BE2C (cell line): ENCODE data around the gene NVL.
A peak's percentile ranks its signal among the peaks of the same experiment; 100 is the strongest.
"Not testable (repeated sequence)": the region's sequence is repeated elsewhere in the genome, so short reads cannot be mapped to it uniquely, and the experiment has no call there.

ENCODE experiments used
- DNase-seq: peaks from one replicate; pipeline ENCODE4 v3.0.0-alpha.2; 2020
- H3K27me3 ChIP-seq: fragments of 250-450 bp; sonication (Bioruptor Pico); 2 replicates; pipeline ENCODE4 v1.5.1; 2020; ENCODE audit warnings: mild to moderate bottlenecking
- H3K36me3 ChIP-seq: fragments of 250-450 bp; sonication (Bioruptor Pico); 2 replicates; pipeline ENCODE4 v1.5.1; 2020; ENCODE audit warnings: mild to moderate bottlenecking
- H3K4me1 ChIP-seq: fragments of 250-450 bp; sonication (Bioruptor Pico); 2 replicates; pipeline ENCODE4 v1.5.1; 2020
- H3K4me3 ChIP-seq: 2 replicates; pipeline ENCODE4 v1.5.1; 2011; ENCODE audit warnings: low read depth, low read length
- H3K9me3 ChIP-seq: fragments of 250-450 bp; sonication (Bioruptor Pico); 2 replicates; pipeline ENCODE4 v1.5.1; 2020
- TF ChIP-seq, protein P1 (sequence below): IDR thresholded peaks from 2 replicates; pipeline ENCODE4 v1.5.1; 2012; ENCODE audit warnings: mild to moderate bottlenecking, low read depth, low read length

The NVL gene

DNA sequence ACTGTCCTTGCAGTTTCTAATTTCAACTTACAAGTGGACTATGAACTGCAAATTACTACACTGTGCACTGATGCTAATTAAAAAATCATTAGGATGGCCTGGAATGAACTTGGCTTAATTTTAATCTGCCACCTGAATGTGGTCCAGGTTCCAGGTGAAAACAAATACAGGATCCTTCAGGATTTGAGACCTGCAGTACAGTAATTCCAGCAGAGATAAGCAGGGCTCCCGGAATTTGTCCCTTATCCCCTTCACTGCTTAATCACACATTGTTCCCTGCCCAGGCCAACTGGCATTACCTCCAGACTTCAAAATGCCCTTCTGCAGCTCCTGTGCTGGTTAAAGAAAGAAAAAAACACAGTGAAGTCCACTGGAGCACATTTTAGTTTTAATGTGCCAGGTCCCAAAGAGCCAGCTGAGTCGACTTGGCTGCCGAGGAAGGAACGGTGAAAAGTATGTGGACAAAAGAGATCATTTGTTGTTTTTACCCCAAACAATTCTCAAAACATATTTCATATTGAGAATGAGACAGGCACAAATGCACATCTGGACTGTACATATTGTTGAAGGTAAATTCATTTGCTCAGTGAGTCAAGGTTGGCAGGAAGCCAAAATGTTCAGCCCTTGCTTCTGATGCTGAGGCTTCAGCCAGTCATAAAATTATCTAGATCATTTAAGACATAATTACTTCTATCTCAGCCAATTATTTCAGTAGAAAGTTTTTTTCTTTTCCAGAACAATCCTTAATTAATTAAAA lies 118.6 kb downstream of the NVL start:
- H3K4me3 ChIP-seq, result no peak overlapping the region
- H3K4me1 ChIP-seq, result peaks cover 13% of the 10 kb centered on the region
- peak; percentile 85 for DNase-seq
- TF ChIP-seq, protein P1, sequence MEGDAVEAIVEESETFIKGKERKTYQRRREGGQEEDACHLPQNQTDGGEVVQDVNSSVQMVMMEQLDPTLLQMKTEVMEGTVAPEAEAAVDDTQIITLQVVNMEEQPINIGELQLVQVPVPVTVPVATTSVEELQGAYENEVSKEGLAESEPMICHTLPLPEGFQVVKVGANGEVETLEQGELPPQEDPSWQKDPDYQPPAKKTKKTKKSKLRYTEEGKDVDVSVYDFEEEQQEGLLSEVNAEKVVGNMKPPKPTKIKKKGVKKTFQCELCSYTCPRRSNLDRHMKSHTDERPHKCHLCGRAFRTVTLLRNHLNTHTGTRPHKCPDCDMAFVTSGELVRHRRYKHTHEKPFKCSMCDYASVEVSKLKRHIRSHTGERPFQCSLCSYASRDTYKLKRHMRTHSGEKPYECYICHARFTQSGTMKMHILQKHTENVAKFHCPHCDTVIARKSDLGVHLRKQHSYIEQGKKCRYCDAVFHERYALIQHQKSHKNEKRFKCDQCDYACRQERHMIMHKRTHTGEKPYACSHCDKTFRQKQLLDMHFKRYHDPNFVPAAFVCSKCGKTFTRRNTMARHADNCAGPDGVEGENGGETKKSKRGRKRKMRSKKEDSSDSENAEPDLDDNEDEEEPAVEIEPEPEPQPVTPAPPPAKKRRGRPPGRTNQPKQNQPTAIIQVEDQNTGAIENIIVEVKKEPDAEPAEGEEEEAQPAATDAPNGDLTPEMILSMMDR, result no peak
- H3K27me3 ChIP-seq, result no peaks in the 10 kb centered on the region
- no peaks in the 10 kb centered on the region for H3K9me3 ChIP-seq
- H3K36me3 ChIP-seq, result no peaks in the 10 kb centered on the region

DNA sequence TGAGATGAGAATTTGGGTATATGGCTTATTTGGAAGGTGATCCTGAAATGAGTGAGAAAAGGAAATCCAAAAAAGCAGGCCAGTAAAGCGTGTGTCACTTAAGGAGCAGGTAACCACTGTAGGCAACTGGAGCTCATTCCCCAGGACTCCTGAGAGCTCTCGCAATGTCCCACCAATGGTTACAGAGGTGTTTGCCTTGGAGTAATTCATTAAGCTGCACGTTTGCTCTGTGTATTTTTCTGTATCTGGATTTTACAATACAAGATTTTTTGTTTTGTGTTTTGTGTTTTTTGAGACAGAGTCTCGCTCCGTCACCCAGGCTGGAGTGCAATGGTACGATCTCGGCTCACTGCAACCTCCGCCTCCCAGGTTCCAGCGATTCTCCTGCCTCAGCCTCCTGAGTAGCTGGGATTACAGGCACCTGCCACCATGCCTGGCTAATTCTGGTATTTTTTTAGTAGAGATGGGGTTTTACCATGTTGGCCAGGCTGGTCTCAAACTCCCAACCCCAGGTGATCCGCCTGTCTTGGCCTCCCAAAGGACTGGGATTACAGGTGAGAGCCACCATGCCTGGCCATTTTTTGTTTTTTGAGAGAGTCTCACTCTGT lies 123.9 kb downstream of the NVL start:
- not testable (repeated sequence) for H3K4me3 ChIP-seq, H3K36me3 ChIP-seq

DNA sequence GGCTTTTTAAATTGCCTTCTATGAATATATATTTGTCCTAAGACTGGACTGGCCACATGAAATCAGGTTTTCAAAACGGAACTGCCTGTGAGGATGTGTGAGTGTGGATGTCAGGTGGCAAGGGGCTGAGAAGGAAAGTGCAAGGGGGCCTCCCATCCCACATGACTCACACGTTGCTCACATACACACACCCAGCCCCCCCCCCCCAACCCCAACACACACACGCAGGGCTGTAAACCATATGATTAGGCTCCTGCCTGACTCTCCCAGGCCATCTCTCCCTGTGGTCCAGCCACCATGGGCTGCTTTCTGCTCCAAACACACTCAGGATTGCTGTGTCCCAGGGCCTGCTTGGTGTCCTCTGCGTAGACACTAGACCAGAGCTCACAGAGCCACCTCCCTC lies 124.5 kb downstream of the NVL start:
- Histone ChIP-seq H3K27me3 (no peaks in the 10 kb centered on the region), H3K9me3 (no peaks in the 10 kb centered on the region), H3K36me3 (no peaks in the 10 kb centered on the region), H3K4me1 (peaks cover 10% of the 10 kb centered on the region), H3K4me3 (peak overlapping the region; percentile 42)
- TF ChIP-seq, protein P1, result no peak
- peak; percentile 39 for DNase-seq

More for the DNA sequence above, 123.9 kb downstream of the NVL start:
- not testable (repeated sequence) for H3K27me3 ChIP-seq, H3K9me3 ChIP-seq, DNase-seq
- peaks cover 14% of the 10 kb centered on the region for H3K4me1 ChIP-seq

DNA sequence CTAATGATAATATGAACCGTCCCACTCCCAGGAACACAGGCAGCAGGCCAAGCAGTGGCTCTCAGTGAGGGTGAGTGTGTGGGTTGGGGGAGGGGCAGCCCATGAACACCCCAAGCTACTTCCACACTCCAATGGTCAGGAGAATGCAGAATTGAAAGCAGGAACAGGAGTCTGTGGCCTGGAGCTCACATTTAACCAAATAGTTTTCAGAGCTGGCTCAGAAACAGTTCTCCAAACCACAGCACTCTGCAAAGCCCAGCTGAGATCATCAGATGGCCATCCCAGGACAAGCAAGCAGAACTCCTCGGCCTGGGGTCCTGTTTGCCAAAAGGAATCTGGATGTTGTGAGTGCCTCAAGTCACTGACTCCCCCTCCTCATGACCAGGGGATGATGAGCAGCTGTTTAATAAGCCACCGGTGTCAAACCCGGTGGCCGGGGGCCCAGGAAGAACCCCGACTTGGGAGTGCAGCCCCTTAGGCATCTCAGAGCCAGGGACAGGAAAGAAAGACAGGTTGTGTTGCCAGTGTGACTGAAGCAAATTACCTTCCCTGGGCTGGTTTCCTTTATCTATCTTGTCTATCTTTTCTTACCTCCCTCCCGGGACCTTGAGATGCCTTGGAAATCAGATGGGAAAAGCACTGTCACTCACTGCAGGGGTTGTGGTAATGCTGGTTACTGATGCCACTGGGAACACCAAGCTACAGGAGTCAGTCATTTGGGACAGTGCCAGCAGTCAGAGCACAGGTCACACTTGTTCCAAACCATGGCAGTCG lies 126.5 kb downstream of the NVL start:
- H3K4me1 ChIP-seq, result peaks cover 10% of the 10 kb centered on the region
- DNase-seq, result peak; percentile 59
- TF ChIP-seq, protein P1, result no peak
- H3K27me3 ChIP-seq, result no peaks in the 10 kb centered on the region
- no peaks in the 10 kb centered on the region for H3K9me3 ChIP-seq
- no peaks in the 10 kb centered on the region for H3K36me3 ChIP-seq
- H3K4me3 ChIP-seq, result no peak overlapping the region

DNA sequence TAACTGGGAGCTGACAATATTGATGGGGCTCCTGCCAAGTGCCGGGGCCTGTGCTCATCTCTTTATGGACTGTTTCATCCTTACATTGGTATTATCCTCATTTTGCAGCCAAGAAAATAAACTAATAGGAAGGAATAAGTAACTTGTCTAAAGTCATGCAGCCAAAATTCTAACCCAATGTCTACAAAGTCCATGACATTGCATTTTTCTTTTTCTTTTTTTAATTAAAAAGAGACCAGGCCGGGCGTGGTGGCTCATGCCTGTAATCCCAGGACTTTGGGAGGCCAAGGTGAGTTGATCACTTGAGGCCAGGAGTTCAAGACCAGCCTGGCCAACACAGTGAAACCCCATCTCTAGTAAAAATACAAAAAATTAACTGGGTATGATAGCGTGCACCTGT lies 128.1 kb downstream of the NVL start:
- no peaks in the 10 kb centered on the region for H3K36me3 ChIP-seq
- H3K4me3 ChIP-seq, result no peak overlapping the region
- no peaks in the 10 kb centered on the region; the same call in 1 of the 2 replicates for H3K9me3 ChIP-seq
- H3K27me3 ChIP-seq, result no peaks in the 10 kb centered on the region
- no peak for DNase-seq
- TF ChIP-seq, protein P1, result no peak
- peaks cover 10% of the 10 kb centered on the region for H3K4me1 ChIP-seq

DNA sequence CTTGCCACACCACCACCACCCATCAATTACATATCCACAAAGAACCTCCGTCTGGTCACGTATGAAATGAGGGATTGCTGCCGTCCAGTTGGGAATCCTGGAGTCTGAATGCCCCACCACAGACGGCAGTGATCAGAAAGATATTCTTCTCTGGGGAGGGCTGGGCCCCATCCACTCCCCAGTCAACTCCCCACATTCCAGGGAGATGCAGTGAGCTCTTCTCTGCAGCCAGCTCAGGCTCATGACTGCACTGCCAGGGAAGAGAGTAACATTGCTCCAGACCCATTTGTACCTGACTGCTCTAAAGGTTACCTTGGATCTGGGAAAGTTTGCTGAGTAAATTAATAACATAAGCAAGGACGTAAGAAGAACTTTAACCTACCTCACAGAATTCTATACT lies 128.6 kb downstream of the NVL start:
- Histone ChIP-seq H3K9me3 (no peaks in the 10 kb centered on the region; the same call in 1 of the 2 replicates), H3K36me3 (no peaks in the 10 kb centered on the region), H3K27me3 (no peaks in the 10 kb centered on the region), H3K4me1 (peaks cover 10% of the 10 kb centered on the region), H3K4me3 (no peak overlapping the region)
- no peak for DNase-seq
- TF ChIP-seq, protein P1, result no peak
